ENCODE data around the gene SCTR.

SCTR gene

DNA sequence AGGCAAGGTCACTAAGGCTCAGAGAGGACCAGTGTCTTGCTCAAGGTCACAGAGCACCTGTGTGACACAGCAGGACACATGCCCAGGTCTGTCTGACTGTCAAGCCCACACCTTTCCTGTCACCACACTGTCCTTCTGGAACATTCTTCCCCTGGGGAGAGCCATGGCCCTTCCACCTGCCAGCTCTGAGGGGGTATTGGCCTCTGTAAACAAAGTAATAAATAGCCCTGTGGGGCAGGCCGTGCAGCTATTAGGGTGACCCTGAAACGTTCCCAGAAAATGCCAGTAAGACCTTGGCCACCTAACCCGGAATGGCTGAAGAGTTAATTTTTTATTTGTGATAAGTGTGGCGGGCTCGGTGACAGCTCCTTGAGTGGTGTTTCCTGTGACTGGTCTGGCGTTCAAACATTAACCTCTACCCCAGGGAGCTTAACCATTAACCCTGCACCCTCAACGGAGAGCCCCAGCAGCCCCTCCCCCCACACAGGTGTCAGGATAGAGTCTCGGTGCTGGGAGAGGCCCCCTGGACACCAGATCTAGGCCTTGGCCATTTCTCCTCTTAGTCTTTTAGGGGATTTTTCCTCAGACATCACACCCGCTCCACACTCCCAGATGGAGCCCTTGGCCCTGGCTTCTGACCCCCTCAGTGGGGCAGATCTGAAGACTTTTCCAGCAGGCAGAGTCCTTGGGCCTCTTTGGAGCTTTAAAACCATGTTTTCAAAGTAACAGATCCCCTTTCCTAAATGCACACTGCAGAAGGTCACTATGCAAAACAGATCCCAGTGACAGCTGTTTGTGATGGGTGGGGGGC lies 36.6 kb downstream of the SCTR start:
- no peak for DNase-seq (ENCODE audit: low read depth in 2 of 2)

DNA sequence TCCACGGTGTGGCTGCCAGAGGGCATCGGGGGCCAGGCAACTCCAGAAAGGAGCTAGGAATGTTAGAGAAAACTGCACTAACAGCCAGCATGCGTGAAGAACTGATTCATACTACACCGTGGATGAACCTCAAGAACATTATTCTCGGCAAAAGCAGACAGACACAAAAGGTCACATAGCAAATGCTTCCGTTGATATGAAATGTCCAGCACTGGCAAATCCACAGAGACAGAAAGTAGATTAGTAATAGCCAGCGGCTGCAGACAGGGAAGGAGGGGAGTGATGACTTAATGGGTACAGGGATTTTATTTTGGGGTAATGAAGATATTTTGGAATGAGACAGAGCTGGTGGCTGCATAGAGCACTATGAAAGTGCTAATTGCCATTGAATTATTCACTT lies 37.4 kb downstream of the SCTR start:
- no peak for DNase-seq (ENCODE audit: low read depth in 2 of 2)

DNA sequence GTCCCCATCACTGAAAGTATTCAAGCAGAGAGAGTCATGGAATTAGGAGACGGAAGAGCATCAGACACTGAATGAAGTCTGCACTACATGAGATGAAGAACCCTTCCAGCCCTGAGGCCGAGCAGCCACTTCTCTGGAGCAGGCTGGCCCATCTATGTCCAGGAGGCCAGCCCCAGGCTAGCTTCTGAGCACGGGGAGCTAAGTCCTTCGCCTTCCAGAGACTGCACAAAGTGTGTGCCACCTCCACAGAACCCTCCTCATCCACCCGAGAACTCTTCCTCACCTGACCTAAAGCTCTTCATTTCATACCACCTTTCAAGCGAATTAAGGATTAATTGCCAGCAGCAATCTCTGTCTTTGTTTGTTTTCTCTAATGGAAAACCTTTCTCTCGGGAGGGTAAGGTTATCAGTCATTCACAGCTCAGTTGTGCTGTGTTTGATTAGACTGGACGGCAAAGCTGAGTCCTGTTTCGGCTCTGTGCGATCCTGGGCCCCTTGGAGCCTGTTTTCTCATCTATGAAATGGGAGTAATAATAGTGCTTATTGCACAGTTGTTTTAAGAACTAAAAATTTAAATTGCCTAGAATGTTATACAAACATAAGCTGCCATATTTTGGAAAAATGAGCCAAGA lies 38.0 kb downstream of the SCTR start:
- no peak for DNase-seq (ENCODE audit: low read depth in 2 of 2)

DNA sequence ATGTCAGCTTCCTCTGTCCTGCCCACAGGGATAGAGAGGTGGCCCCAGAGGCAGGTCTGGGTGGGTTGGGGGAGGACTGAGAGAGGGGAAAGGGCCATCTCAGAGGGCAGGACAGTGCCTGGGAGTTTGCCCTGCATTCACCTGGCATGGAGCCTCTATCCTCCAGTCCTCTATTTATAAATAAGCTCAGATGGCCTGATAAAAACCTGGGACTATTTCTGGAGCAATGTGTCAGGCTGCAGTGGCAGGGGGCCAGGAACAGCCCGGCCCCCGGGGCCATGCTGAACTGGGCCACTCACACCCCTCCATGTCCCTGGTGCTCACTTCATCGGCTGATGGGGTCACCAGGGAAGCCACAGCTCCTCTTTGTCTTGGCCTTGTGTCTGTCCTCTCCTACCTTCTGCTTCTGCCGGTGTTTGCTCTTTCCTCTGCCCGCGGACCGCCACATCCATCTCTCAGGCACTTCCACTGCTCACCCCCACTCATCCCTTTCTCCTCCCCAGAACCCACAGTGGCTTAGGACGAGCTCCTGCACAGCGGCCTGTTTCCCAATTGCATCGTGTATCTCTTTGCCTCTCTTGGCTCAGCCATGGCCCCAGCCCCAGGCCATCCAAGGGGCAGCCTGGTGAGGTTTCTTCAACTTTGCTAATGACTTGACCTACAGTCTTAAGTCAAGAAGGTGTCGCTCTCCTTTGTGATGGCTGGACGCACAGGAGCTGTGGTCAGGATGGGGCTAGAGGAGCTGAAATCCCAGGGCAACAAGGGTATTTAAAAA lies 38.8 kb downstream of the SCTR start:
- no peak for DNase-seq (ENCODE audit: low read depth in 2 of 2)

DNA sequence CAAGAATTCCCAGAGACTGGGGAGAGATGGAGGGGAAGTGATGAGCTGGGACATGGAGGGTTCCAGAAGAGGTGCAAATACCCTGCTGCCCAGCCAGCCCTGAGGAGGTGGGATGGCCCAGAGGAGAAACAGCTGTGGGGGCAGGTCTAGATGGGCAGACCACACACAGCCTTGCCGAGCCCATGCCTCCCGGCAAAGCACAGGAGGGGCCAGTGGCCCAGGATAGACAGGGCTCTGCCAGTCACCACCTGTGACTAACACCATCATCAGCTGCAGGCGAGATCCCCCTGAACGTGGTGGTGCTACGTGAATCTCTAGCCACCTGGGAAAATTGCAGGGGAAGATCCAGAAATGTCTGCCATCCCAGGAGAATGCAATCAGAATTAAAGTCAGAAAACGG lies 39.4 kb downstream of the SCTR start:
- DNase-seq (ENCODE audit: low read depth in 2 of 2), result no peak

DNA sequence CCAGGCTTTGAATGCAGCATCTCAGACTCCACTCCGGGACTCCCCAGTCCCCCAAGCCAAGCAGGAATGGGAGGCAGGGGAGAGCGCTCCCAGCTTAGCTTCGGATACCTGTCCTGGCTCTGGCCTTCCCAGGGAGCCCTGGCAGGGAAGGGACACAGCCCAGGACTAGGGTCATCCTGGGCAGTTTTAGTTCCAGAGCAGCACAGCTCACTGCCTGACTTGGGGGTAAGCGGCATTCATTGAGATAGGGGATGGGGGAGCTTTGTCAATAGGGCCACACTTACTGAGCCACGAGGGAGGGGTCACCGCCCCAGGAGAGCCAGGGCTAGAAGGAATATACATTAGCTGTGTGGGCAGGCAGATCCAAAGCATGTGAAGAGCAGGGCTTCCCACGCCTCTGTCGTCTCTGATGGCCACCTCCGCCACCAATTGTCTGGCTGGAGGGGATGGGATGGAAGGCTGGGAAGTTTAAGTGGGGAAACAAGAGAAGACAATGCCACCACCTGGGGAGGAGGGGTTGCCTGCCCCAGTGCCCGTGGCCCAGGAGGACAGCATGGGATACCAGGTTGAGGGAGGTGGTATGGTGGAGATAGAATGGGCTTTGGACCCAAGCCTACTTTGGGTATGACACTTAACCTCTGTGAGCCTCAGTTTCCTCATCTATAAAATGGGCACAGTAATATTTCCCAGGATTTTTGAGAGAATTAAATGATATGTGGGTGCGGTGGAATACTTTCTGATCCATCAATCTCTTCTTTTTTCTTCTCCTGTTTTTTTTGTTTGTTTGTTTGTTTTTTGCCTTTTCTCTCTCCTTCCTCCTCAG lies 40.2 kb downstream of the SCTR start:
- DNase-seq (ENCODE audit: low read depth in 2 of 2), result no peak

DNA sequence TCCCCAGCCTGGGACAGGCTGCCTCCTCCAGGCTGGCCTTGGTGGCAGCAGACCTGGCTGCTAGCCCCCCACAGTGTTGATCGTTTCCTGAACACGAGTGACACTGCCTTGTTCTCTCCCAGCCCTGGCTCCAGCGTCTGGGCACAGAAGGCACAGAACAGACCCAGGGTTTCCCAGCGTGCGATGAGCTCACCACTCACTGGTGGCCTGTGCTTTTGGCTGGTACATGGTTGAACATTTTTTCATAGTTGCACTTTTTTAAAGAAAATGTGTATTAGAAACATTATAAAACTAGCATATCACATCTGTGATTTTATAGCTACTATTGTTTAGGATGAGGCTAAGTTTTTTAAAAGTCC lies 40.9 kb downstream of the SCTR start:
- no peak for DNase-seq (ENCODE audit: low read depth in 2 of 2)

DNA sequence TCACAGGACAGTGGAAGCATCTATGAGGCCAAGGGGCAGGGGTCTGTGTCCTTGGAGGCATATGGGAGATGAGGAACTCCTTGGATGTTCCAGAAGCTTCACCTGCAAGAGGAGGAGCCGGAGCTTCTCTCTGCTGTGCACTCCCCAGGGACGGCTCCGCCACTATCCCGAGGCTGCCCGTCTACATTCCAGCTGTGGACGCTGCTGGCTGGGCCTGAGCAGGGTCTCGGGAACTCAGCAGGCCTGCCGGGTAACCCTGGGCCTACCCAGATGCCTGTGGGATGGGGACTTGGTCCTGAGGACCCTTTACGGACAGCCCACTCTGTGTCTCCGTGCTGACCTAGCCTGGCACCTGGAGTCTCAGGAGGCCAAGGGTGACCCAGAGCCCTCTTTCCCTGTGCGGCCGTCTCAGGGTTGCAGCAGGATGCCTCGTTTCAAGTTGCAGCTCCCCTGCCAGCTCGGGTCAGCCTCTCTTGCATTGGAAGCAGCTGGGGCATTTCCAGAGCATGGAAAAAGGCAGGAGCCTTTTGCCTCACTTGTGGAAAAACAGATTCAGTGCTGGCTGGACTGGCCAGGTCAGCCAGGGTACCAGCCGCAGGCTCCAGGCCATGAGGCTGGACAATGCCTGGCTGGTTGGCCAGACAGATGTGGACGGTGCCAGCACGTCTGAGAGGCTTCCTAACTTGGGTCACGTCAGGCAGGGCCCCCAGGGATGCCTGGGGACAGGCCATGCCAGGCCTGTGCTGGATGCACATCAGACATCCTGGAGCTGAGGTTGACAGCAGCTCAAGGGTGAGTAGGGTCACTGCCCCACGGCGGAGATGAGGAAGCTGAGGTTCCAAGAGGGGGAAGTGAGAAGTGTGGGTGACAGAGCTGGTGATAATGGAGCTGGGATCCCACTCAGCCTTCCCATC lies 41.5 kb downstream of the SCTR start:
- DNase-seq (ENCODE audit: low read depth in 2 of 2), result no peak

DNA sequence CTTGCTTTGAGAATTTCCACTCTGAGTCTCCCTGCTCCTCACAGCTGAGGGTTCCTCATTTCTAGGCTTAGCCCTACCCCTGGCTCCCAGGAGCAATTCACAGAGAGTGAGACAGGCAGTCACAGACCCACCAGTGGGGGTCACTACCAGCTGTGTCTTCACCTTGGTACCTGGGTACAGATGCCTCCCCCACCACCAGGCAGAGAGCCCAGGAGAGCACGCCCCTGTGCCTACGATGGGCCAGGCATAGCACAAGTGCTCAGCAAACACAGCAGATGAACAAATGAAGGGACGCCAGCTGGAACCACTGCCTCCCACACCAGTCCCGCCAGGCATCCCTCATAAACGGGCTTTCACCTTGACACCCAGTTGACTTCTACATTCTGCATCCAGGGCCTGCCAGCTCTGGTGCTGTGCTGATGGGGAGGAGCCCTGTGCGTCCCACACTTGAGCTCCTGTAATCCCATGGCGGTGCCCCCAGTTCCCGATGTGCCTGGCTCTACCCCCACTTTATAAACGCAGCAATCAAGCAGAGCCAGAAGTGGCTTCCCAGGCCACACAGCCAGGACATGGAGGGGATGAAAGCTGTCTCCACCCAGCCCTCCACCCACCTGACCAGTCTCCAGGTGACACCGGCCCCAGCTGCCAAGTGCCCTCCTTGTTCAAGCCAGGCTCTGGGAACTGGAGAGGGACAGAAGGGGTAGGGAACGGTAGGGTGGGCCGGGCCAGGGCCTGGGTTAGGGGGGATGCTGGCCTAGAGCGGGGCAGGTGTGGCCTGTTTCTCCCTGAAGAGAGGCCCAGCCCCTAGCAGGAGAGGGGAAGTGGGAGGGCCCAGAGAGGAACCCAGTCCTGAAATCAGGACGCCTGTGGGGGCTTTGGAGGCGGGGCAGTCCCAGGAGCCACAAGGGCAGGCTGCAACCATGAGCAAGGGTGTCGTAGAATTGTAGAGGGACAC lies 42.5 kb downstream of the SCTR start:
- DNase-seq (ENCODE audit: low read depth in 2 of 2), result no peak

DNA sequence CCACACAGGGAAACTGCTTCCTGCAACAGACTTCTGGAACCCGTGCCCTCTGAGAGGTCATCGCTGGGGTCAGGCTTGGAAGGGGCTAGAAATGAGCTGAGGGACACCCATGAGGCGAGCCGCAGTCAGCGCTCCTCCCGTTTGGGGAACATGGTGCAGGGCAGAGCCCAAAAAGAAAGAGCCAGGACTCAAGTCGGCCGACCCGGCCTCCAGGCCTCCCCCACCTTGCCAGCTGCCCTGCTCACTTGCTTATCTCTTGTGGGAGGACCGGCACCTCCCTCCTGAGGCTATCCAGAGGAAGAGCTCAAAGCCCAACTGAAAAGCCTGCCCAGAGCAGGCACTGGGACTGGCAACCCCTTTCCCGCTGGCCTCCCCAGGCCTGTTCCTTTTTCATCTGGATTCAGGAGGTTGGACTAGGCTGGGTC lies 43.6 kb downstream of the SCTR start:
- DNase-seq (ENCODE audit: low read depth in 2 of 2), result no peak

DNA sequence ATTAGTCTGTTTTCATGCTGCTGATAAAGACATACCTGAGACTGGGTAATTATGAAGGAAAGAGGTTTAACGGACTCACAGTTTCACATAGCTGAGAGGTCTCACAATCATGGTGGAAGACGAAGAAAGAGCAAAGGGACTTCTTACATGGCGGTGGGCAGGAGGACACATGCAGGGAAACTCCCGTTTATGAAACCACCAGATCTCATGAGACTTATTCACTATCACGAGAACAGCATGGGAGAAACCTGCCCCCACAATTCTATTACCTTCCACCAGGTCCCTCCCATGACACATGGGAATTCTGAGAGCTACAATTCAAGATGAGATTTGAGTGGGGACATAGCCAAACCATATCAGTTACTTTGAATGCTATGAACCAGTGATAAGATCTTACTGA lies 44.1 kb downstream of the SCTR start:
- DNase-seq (ENCODE audit: low read depth in 2 of 2), result no peak

DNA sequence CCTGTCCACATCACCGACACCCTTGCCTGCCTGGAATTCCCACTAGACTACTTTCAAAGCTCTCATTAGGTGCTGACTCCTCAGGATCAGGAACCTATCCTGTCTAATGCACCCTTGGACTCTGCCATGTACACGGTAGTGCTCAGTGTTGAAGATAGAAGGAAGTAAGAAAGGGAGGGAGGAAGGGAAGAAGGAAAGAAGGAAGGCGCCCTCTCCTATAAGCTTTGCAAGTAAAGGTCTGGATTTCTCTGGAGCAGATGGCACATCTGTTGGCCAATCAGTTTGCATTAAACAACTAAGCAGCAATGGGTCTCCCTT lies 45.3 kb downstream of the SCTR start:
- DNase-seq (ENCODE audit: low read depth in 2 of 2), result no peak

DNA sequence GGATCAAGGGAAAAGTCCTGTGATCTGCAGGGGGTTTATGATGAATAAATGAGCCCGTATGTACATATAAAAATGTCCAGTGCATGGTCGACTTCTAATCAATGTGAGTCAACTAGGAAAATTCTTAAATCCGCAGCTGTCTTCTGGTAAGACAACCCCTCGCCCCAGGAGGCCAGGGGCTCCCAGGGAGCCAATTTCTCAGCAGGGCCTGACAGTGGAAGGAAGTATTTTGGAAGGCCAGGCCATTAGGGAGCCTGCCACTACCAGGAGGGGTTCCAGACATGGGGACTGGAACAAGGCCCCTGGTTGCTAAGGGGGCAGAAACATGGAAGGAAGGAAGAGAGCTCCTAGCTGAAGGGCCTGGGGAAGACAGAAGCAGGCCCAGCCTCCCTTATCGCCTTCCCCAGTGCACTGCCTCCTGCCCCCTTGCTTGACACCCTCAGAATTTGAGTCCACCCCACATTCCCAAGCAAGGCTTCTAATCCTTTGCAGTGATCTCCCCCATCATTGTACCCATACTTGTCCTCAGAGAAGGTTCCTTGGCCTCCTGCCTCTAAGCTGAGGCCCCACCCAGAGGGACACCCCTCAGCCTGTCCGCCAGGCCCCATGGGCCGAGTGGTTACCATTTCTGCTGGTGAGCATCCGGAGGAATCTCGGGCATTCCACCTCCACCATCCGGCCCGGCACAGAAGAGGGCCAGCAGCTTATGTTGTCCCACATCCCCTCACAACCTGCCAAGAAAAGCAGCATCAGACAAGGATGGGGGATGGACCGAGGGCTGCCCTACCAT lies 45.9 kb downstream of the SCTR start:
- DNase-seq (ENCODE audit: low read depth in 2 of 2), result no peak

DNA sequence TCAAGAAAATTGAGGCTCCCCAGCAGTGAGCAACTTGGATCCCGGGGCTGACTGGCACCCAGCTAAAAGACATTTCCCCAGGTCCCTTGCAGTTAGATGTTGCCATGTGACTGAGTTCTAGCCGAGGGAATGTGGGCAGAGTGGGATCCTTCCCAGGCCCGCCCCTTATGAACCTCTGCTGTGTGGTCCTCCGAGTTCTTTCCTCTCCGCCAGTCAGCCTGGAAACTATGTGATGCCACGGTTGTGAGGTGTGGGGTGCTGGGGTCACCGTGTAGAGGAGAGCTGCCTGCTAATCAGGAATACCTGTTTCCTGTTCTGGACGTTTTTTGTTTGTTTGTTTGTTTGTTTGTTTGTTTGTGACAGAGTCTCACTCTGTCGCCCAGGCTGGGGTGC lies 47.2 kb downstream of the SCTR start:
- no peak for DNase-seq (ENCODE audit: low read depth in 2 of 2)

DNA sequence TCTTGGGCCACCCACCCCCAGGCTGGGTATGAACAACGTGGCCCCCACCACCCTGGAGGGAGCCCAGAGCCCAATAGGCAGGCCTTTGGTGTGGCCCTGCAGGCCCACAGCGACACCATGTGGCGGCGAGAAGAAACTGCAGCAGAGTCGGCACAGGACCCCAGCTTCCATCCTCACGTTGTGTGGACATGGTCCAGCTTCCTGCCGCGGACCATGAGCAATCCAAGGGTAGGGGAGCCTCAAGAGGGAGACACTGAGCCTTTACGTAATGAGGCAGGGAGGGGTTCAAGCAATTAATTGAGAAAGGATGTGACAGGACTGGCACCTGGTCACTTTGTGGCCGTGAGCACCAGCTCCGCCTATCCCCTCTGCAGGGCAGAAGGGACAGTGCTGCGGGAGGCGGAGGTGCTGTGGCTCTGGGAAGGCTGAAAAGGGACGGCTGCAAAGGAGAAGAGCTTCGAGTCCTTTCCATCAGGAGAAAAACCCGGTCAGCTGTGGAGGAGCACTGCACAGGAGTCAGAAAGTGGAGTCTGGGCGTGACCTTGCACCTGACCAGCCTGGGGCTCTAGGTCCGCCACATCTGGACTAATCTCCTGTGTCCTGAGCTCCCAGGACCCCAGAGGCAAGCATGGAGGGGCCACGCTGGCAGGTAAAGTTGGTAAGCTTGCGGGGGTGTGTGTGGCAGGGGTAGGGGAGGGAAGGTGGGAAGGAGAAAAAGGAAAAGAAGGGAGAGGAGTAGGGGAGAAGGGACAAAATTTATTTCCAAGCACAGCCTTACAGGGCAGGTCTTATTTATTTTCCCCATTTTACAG lies 47.8 kb downstream of the SCTR start:
- DNase-seq (ENCODE audit: low read depth in 2 of 2), result no peak

DNA sequence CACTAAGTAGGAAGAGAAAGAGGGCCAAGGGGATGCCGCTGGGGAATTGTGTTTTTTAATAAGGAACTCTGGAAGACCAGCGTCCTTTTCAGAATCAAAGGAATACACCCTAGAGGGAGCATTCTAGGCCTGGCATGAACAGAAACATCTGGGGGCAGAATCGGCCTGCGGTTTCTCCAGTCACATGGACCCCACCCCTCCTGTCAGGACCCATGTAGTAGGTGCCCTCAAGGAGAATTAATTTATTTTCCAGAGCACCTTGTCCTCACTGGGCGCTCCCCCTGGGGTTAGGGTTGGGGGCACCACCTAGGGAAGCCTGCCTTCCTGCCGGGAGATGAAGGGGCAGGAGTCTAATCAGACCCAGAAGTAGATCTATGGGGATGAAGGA lies 48.4 kb downstream of the SCTR start:
- no peak for DNase-seq (ENCODE audit: low read depth in 2 of 2)

DNA sequence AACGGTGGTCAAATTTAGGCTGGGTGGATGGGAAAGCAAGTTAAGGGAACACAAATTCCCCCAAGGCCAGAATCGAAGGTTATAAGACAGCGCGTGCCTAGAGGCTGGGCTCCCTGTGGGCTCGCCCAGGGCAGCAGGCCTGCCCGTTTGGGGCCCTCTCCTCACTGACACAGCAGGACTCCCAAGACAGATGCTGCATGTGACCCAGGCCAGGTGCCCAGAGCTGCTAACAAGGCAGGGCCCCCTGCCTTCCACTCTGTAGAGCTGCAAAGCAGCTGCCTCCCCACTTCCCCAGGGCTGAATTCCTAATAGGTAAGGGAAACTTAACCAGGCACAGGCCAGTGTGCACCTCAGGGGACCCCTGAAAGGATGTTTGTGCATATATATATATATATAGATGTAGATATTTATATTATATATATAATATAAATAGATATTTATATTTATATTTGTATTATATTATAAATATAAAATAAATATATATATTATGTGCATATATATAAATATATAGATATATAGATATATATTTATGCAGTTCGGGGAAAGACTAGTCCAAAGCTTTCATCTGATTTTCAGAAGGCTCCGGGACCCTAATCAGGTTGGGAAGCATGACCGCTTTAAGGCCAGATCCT lies 48.9 kb downstream of the SCTR start:
- no peak for DNase-seq (ENCODE audit: low read depth in 2 of 2)

Data from stimulated activated CD8-positive, alpha-beta memory T cell treated with anti-CD3 and anti-CD28 coated beads, Interleukin-15, amount 100 ng/mL, for 4 hours (primary cell).